AG09309 (cell line): Measurements from ENCODE around the gene GRIP1.

Source experiments
- DNase-seq: peaks from one replicate; pipeline ENCODE4 v3.0.0-alpha.2; 2010; ENCODE audit warnings: low read depth
- H3K4me3 ChIP-seq: 2 replicates; pipeline ENCODE4 v1.5.1; 2011; ENCODE audit warnings: mild to moderate bottlenecking, low read depth, low read length, moderate library complexity; ENCODE audit not compliant: control insufficient read depth
- CTCF ChIP-seq: IDR thresholded peaks from 2 replicates; pipeline ENCODE4 v1.5.1; 2011; ENCODE audit warnings: mild to moderate bottlenecking, low read depth, low read length, inconsistent platforms; ENCODE audit not compliant: insufficient read depth, control insufficient read depth; ENCODE audit errors: missing control alignments

The GRIP1 gene, protein sequence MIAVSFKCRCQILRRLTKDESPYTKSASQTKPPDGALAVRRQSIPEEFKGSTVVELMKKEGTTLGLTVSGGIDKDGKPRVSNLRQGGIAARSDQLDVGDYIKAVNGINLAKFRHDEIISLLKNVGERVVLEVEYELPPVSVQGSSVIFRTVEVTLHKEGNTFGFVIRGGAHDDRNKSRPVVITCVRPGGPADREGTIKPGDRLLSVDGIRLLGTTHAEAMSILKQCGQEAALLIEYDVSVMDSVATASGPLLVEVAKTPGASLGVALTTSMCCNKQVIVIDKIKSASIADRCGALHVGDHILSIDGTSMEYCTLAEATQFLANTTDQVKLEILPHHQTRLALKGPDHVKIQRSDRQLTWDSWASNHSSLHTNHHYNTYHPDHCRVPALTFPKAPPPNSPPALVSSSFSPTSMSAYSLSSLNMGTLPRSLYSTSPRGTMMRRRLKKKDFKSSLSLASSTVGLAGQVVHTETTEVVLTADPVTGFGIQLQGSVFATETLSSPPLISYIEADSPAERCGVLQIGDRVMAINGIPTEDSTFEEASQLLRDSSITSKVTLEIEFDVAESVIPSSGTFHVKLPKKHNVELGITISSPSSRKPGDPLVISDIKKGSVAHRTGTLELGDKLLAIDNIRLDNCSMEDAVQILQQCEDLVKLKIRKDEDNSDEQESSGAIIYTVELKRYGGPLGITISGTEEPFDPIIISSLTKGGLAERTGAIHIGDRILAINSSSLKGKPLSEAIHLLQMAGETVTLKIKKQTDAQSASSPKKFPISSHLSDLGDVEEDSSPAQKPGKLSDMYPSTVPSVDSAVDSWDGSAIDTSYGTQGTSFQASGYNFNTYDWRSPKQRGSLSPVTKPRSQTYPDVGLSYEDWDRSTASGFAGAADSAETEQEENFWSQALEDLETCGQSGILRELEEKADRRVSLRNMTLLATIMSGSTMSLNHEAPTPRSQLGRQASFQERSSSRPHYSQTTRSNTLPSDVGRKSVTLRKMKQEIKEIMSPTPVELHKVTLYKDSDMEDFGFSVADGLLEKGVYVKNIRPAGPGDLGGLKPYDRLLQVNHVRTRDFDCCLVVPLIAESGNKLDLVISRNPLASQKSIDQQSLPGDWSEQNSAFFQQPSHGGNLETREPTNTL

DNA sequence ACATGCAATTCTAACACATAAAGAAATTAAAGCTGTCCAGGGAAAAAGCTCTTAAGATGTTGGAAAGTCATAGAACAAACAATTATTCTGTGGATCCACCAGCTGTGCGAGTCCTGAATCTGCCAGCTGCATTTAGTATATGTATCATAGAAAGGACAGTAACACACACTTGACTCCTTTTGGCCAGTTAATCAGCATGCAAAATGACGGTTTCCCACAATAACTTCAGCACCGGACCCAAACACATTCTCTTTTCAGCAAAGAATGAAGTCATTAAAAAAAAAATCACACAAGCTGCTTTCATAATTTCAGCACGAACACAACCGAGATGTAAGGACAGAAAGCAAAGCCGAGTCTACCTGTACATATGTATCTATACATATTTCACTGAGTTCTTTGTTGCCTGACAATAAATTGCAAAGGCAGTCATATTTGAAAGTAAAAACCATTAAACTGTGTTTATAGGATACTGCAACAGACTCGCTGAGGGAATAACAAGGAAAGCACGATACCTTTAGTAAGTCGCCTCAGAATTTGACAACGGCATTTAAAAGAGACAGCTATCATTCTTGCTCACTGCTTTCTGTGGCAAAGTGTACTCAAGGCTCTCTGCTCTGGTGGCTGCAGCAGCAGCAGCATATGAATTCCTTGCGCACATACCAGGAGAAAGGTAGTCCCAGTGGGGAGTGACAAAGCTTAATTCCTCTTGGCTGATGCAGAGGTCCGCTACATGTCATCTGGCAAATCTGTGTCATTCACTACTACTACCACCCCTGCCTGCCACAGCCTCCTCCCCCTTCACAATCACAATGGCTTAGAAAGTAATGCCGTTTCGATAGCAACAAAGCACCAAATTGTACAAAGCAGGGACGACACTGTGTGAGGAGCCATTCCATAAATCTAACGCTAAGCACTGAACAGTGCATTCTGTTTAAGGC, at the start of gene GRIP1:
GRIP1 (minus strand) TSS at position 739 of the 938 bp plus-strand sequence; CDS start at position 567, 172 bp downstream.
- no peak for TF ChIP-seq CTCF
- DNase-seq = no peak
- H3K4me3 ChIP-seq = no peak within 1 kb of the TSS

- DNase-seq = no peak
- H3K4me3 ChIP-seq = no peak overlapping the region
- no peak for TF ChIP-seq CTCF
Observed at GRCh38 chr12:66726556-66726955, 47.7 kb upstream of the GRIP1 start.

GRCh38 chr12:66725031-66725430, 46.2 kb upstream of the GRIP1 start:
- H3K4me3 ChIP-seq = no peak overlapping the region
- no peak for TF ChIP-seq CTCF
- no peak for DNase-seq

- TF ChIP-seq CTCF = no peak
- H3K4me3 ChIP-seq = no peak overlapping the region
- DNase-seq = no peak
Observed at GRCh38 chr12:66724616-66725015, 45.7 kb upstream of the GRIP1 start.

DNA sequence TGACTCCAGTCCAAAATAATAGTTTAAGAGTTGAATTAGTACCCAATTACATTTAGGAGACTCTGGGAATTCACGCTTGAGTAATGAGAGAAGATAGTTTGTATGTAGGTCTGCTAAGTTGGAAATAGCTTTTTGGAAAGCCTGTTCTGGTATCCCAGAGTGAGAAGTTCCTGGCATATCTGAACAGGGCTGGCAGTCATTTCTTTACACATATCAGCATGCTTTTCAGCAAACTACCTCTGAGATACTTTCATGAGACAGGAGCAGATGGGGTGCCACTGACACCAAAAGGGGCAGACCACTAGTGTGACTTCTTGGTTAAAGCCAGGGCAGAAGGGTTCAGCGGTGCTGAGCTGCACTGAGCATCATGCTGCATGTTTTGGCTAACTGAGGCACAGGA, 45.1 kb upstream of the GRIP1 start:
- TF ChIP-seq CTCF = no peak
- no peak overlapping the region for H3K4me3 ChIP-seq
- no peak for DNase-seq
